GM23248 (cell line): ENCODE data around the gene OGT. TPM values are rescaled to one million over a fixed set of nuclear protein-coding genes. Genes with fewer than 3 reads are reported as not detected.

Experiments
- DNase-seq: peaks from one replicate; pipeline ENCODE4 v3.0.0-alpha.2; 2015
- H2AFZ ChIP-seq: fragments of 200-600 bp; sonication (generic); 2 replicates; pipeline ENCODE4 v1.6.1; 2016; ENCODE audit warnings: antibody characterized with exemption
- H3F3A ChIP-seq: fragments of 200-600 bp; sonication (generic); 2 replicates; pipeline ENCODE4 v1.6.1; 2016; ENCODE audit warnings: mild to moderate bottlenecking, antibody characterized with exemption, mixed run types; ENCODE audit not compliant: insufficient read depth
- H3K27ac ChIP-seq: fragments of 200-600 bp; sonication (generic); 2 replicates; pipeline ENCODE4 v1.5.1; 2016; ENCODE audit warnings: mild to moderate bottlenecking
- H3K27me3 ChIP-seq: fragments of 200-600 bp; sonication (generic); replicated peaks from 2 replicates; pipeline ENCODE4 v1.6.1; 2016; ENCODE audit warnings: mild to moderate bottlenecking; ENCODE audit not compliant: insufficient read depth
- H3K36me3 ChIP-seq: fragments of 200-600 bp; sonication (generic); 2 replicates; pipeline ENCODE4 v1.6.1; 2016; ENCODE audit warnings: low read depth, mild to moderate bottlenecking
- H3K4me1 ChIP-seq: fragments of 200-600 bp; sonication (generic); 2 replicates; pipeline ENCODE4 v1.6.1; 2016; ENCODE audit warnings: mild to moderate bottlenecking; ENCODE audit not compliant: insufficient read depth
- H3K4me2 ChIP-seq: fragments of 200-600 bp; sonication (generic); one replicate; pipeline ENCODE4 v1.6.1; 2016; ENCODE audit warnings: mild to moderate bottlenecking; ENCODE audit not compliant: unreplicated experiment
- H3K4me3 ChIP-seq: fragments of 200-600 bp; sonication (generic); 2 replicates; pipeline ENCODE4 v1.5.1; 2016; ENCODE audit warnings: mild to moderate bottlenecking
- H3K79me2 ChIP-seq: fragments of 200-600 bp; sonication (generic); 2 replicates; pipeline ENCODE4 v1.6.1; 2016; ENCODE audit warnings: mild to moderate bottlenecking; ENCODE audit not compliant: insufficient read depth
- H3K9ac ChIP-seq: fragments of 200-600 bp; sonication (generic); 2 replicates; pipeline ENCODE4 v1.6.1; 2016; ENCODE audit warnings: mild to moderate bottlenecking
- H3K9me2 ChIP-seq: fragments of 200-600 bp; sonication (generic); 2 replicates; pipeline ENCODE4 v1.6.1; 2016; ENCODE audit warnings: mixed run types, mild to moderate bottlenecking, moderate library complexity; ENCODE audit not compliant: insufficient read depth
- H3K9me3 ChIP-seq: fragments of 200-600 bp; sonication (generic); one replicate; pipeline ENCODE4 v1.6.1; 2017; ENCODE audit warnings: low read depth
- H4K20me1 ChIP-seq: fragments of 200-600 bp; sonication (generic); 2 replicates; pipeline ENCODE4 v1.6.0; 2016; ENCODE audit not compliant: insufficient read depth
- EZH2 ChIP-seq: fragments of 200-600 bp; sonication (generic); IDR thresholded peaks from 2 replicates; pipeline ENCODE4 v1.6.1; 2018; ENCODE audit warnings: antibody characterized with exemption, mild to moderate bottlenecking; ENCODE audit not compliant: insufficient read depth, poor library complexity, severe bottlenecking
- EZH2phosphoT487 ChIP-seq: fragments of 200-600 bp; sonication (generic); IDR thresholded peaks from 2 replicates; pipeline ENCODE4 v1.6.1; 2018; ENCODE audit warnings: antibody characterized with exemption, moderate library complexity, mild to moderate bottlenecking, low read depth; ENCODE audit not compliant: insufficient read depth
- whole genome bisulfite sequencing, 2 experiments: methylation state at CpG; one replicate each; pipeline ENCODE4 v1.1.6; 2015 to 2017; ENCODE audit warnings: low lambda C conversion rate in 2 of 2, low coverage in 1 of 2; ENCODE audit errors: missing lambda C conversion rate in 2 of 2; 5-methylcytosine and 5-hydroxymethylcytosine counted together
- in situ Hi-C: fragments of 300-500 bp; cut with MboI; formaldehyde crosslinking; loops from 2 replicates; pipeline ENCODE4 v1.15.0; 2020
- polyA plus RNA-seq: library from polyadenylated mRNA; unstranded; fragments of >200 nt; fragmentation: Nextera tagmentation; extraction: Ambion mirVana; gene quantifications from 2 replicates; pipeline ENCODE4 v1.2.1, GENCODE V29; 2016
- total RNA-seq: library from RNA; depleted of rRNA; stranded (reverse); fragments of >200 nt; shearing (Covaris generic); gene quantifications from 2 replicates; pipeline ENCODE4 v1.2.3, GENCODE V29; 2014

OGT gene
- total and polyA plus RNA-seq, 2 experiments from 2014 or later = 42.1 to 97.1 TPM

- 0% methylated on average over 7 to 9 of the region's 9 CpGs for WGBS, 2 experiments
- H3K9ac ChIP-seq = peak overlapping the region; percentile 99
- H4K20me1 ChIP-seq = peaks cover 4% of the 10 kb centered on the region
- H3K4me2 ChIP-seq = peak overlapping the region; percentile 88
- peak overlapping the region; percentile 99 for H3K4me3 ChIP-seq
- peaks cover 4% of the 10 kb centered on the region; the same call in 1 of the 2 replicates for H3K36me3 ChIP-seq
- peak; percentile 29 for DNase-seq
- no peaks in the 10 kb centered on the region for H3K27me3 ChIP-seq
- in situ Hi-C loops = no loop called here
- no peak overlapping the region for H2AFZ ChIP-seq
- H3K4me1 ChIP-seq = peaks cover 17% of the 10 kb centered on the region
- H3K9me2 ChIP-seq = no peaks in the 10 kb centered on the region
- TF ChIP-seq EZH2 (no peak), EZH2phosphoT487 (no peak)
- H3F3A ChIP-seq = peaks cover 19% of the 10 kb centered on the region
- H3K79me2 ChIP-seq = peaks cover 71% of the 10 kb centered on the region
- H3K9me3 ChIP-seq = no peaks in the 10 kb centered on the region
- peak overlapping the region; percentile 88 for H3K27ac ChIP-seq
These were observed 2.1 kb downstream of the OGT start for GRCh38 chrX:71534773-71535544.

- Histone ChIP-seq H3K9ac (peak overlapping the region; percentile 99), H3K79me2 (peaks cover 84% of the 10 kb centered on the region), H4K20me1 (peaks cover 4% of the 10 kb centered on the region), H3K27me3 (no peaks in the 10 kb centered on the region), H3K4me1 (peaks cover 24% of the 10 kb centered on the region), H3K36me3 (peaks cover 4% of the 10 kb centered on the region; the same call in 1 of the 2 replicates), H2AFZ (no peak overlapping the region), H3K27ac (peak overlapping the region; percentile 88), H3K4me2 (peak overlapping the region; percentile 88), H3K9me2 (no peaks in the 10 kb centered on the region), H3F3A (peaks cover 25% of the 10 kb centered on the region), H3K9me3 (no peaks in the 10 kb centered on the region), H3K4me3 (peak overlapping the region; percentile 99)
- in situ Hi-C loops = no loop called here
- WGBS, 2 experiments = 0 to 5% methylated on average over 5 of the region's 5 CpGs
- no peak for TF ChIP-seq EZH2
- TF ChIP-seq EZH2phosphoT487 = no peak
- peak; percentile 43 for DNase-seq
These were observed 3.4 kb downstream of the OGT start for GRCh38 chrX:71536285-71536684.

GRCh38 chrX:71537743-71538142 lies 4.8 kb downstream of the OGT start:
- 62 to 66% methylated on average over 9 of the region's 9 CpGs for WGBS, 2 experiments

GRCh38 chrX:71540801-71541200 lies 7.9 kb downstream of the OGT start:
- WGBS, 2 experiments = 70 to 78% methylated on average over 3 of the region's 3 CpGs
- Histone ChIP-seq H4K20me1 (peaks cover 20% of the 10 kb centered on the region), H3K9me2 (no peaks in the 10 kb centered on the region), H2AFZ (no peak overlapping the region), H3K4me2 (peak overlapping the region; percentile 83), H3K9me3 (no peaks in the 10 kb centered on the region), H3K27me3 (no peaks in the 10 kb centered on the region), H3K79me2 (peaks cover 93% of the 10 kb centered on the region), H3K36me3 (peaks cover 4% of the 10 kb centered on the region; the same call in 1 of the 2 replicates), H3K9ac (peak overlapping the region; percentile 76), H3K4me1 (peaks cover 49% of the 10 kb centered on the region), H3K4me3 (peak overlapping the region; percentile 55; the same call in 1 of the 2 replicates), H3F3A (peaks cover 55% of the 10 kb centered on the region), H3K27ac (peak overlapping the region; percentile 96)
- no peak for DNase-seq
- in situ Hi-C loops = no loop called here
- TF ChIP-seq EZH2phosphoT487 = no peak

More at GRCh38 chrX:71537743-71538142, 4.8 kb downstream of the OGT start:
- in situ Hi-C loops = no loop called here
- peaks cover 96% of the 10 kb centered on the region for H3K79me2 ChIP-seq
- peaks cover 30% of the 10 kb centered on the region for H3F3A ChIP-seq
- TF ChIP-seq EZH2 = no peak
- TF ChIP-seq EZH2phosphoT487 = no peak
- H3K27me3 ChIP-seq = no peaks in the 10 kb centered on the region
- no peaks in the 10 kb centered on the region for H3K9me2 ChIP-seq
- H3K4me3 ChIP-seq = peak overlapping the region; percentile 35; the same call in 1 of the 2 replicates
- H3K27ac ChIP-seq = no peak overlapping the region
- H3K9me3 ChIP-seq = no peaks in the 10 kb centered on the region
- H3K4me2 ChIP-seq = no peak overlapping the region
- H3K36me3 ChIP-seq = peaks cover 4% of the 10 kb centered on the region; the same call in 1 of the 2 replicates
- peaks cover 10% of the 10 kb centered on the region for H4K20me1 ChIP-seq
- DNase-seq = no peak
- no peak overlapping the region for H2AFZ ChIP-seq
- H3K4me1 ChIP-seq = peaks cover 37% of the 10 kb centered on the region
- H3K9ac ChIP-seq = no peak overlapping the region
